H54 (cell line): ENCODE data around the gene MERTK.

Experiments used
- DNase-seq: peaks from one replicate; pipeline ENCODE4 v3.0.0; 2011; ENCODE audit warnings: low spot score, mixed read lengths; ENCODE audit not compliant: insufficient read length
- FAIRE-seq: peaks from 3 replicates; lab custom pipeline; 2011; peaks lifted over from hg19 to GRCh38; lab: Jason Lieb, UNC
- POLR2A ChIP-seq: IDR thresholded peaks from 2 replicates; pipeline ENCODE4 v1.6.1; 2011; ENCODE audit warnings: low read depth, mild to moderate bottlenecking, low read length

Gene MERTK

DNA sequence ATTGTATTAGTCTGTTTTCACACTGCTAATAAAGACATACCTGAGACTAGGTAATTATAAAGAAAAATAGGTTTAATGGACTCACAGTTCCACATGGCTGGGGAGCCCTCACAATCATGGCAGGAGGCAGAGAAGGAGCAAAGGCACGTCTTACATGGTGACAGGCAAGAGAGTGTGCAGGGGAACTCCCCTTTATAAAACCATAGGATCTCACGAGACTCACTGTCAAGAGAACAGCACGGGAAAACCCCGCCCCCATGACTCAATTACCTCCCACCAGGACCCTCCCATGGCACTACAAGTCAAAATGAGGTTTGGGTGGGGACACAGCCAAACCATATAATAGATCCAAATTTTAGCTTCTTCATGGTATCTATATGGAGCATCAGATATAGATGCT lies 87.1 kb downstream of the MERTK start:
- FAIRE-seq = no peak
- TF ChIP-seq POLR2A = no peak
- no peak for DNase-seq

- no peak for TF ChIP-seq POLR2A
- DNase-seq = no peak
- FAIRE-seq = no peak
These were observed 87.9 kb downstream of the MERTK start for GRCh38 chr2:111986116-111986900.

DNA sequence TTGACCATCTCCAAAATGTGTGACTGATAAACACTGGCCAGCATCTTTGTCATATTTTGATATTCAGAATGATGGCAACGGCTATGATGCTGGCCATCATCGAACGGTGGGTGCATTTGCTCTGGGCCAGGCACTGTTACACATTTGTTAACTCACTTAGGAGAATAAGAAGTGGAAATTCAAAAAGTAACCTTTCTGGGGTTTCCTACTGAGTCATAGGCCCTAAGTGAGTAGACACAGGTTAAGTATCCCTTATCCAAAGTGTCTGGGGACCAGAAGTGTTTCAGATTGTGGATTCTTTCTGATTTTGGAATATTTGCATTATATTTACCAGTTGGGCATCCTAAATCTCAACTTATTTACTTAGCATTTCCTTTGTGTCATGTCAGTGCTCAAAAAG lies 92.0 kb downstream of the MERTK start:
- DNase-seq = no peak
- no peak for FAIRE-seq
- no peak for TF ChIP-seq POLR2A

DNA sequence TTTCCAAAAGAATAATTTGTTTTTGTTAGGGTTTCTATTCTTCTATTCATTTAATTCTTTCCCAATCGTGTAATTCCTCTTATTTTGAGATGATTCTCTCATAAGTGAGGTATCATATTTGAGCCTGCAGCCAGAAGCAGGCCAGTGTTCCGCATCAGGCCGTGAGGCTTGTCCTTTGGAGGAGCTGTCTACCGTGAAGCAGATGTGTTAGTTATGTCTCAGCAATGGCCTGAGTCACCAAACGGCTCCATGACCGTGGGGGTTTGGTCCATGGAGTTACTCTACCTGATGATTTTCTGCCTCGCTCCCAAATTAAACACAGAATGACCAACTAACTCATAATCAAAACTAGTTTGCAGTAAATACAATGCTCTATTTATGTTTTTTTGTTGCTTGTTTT lies 92.4 kb downstream of the MERTK start:
- DNase-seq (no peak), FAIRE-seq (no peak)
- TF ChIP-seq POLR2A = no peak

DNA sequence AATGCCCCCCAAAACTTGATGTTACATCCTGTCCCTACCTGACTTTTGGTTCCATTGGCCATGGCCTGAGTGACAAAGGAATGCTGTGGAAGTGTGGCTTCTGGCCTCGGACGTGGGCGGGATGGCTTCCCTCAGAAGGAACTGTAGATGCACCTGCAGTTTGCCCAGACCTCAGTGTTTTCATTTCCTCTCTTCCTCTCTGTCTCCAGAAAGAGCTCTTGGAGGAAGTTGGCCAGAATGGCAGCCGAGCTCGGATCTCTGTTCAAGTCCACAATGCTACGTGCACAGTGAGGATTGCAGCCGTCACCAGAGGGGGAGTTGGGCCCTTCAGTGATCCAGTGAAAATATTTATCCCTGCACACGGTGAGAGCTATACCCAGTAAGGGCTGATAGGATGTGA lies 95.6 kb downstream of the MERTK start:
- DNase-seq = no peak
- no peak for TF ChIP-seq POLR2A
- no peak for FAIRE-seq

DNA sequence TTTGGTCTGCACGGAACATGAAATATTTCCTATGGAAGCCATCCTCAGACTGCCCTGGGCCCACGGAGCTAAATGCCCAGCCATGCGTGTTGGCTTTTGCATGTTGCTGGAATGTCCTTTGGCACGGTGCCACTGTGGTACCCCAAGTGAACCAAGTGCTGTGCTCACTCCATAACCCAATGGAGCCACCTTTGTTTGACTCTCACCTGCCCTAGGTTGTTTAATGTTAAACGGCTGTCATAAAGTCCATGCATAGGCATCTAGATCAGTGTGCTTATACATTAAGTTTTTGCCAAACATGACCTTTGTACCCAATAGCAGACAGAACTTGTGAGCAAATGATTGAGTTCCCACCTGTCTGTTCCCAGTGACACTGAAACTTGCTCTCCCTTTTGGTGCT lies 96.7 kb downstream of the MERTK start:
- FAIRE-seq = no peak
- DNase-seq = no peak

GRCh38 chr2:111999809-112000208 lies 101.4 kb downstream of the MERTK start:
- DNase-seq = no peak
- no peak for FAIRE-seq
- TF ChIP-seq POLR2A = no peak

More for the DNA sequence above, 96.7 kb downstream of the MERTK start:
- no peak for TF ChIP-seq POLR2A

- DNase-seq (no peak), FAIRE-seq (no peak)
- TF ChIP-seq POLR2A = no peak
These were observed 102.2 kb downstream of the MERTK start for GRCh38 chr2:112000399-112001135.

- no peak for TF ChIP-seq POLR2A
- no peak for FAIRE-seq
These were observed 102.8 kb downstream of the MERTK start for GRCh38 chr2:112001136-112001715.

GRCh38 chr2:112001942-112002341 lies 103.5 kb downstream of the MERTK start:
- no peak for DNase-seq
- no peak for FAIRE-seq
- TF ChIP-seq POLR2A = no peak

More at GRCh38 chr2:112001136-112001715, 102.8 kb downstream of the MERTK start:
- DNase-seq = no peak

- TF ChIP-seq POLR2A = no peak
- DNase-seq (no peak), FAIRE-seq (no peak)
These were observed 105.3 kb downstream of the MERTK start for GRCh38 chr2:112003576-112004252.

GRCh38 chr2:112004253-112004645 lies 105.8 kb downstream of the MERTK start:
- no peak for FAIRE-seq
- DNase-seq = no peak
- TF ChIP-seq POLR2A = no peak

- DNase-seq = no peak
- no peak for FAIRE-seq
- no peak for TF ChIP-seq POLR2A
These were observed 107.1 kb downstream of the MERTK start for GRCh38 chr2:112005406-112006075.

- FAIRE-seq (no peak), DNase-seq (no peak)
- no peak for TF ChIP-seq POLR2A
These were observed 107.6 kb downstream of the MERTK start for GRCh38 chr2:112006076-112006410.
